Measurements from ENCODE around the gene INTS4.
A peak's percentile ranks its signal among the peaks of the same experiment; 100 is the strongest.
"Not testable (repeated sequence)": the region's sequence is repeated elsewhere in the genome, so short reads cannot be mapped to it uniquely, and the experiment has no call there.

The INTS4 gene

DNA sequence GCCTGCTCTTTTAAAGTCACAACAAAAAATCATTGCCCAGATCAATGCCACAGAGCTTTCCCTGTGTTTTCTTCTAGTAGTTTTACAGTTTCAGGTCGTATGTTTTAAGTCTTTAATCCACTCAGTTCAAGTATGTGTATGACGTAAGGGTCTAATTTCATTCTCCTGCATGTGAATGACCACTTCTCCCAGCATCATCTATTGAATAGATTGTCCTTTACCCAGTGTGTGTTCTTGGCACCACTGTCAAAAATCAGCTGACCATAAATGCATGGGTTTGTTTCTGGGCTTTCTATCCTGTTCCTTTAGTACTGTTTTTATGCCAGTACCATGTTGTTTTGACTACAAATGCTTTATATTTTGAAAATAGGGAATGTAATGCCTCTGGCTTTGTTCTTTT is 28.1 kb downstream of the INTS4 start:
- TF ChIP-seq, protein P1, sequence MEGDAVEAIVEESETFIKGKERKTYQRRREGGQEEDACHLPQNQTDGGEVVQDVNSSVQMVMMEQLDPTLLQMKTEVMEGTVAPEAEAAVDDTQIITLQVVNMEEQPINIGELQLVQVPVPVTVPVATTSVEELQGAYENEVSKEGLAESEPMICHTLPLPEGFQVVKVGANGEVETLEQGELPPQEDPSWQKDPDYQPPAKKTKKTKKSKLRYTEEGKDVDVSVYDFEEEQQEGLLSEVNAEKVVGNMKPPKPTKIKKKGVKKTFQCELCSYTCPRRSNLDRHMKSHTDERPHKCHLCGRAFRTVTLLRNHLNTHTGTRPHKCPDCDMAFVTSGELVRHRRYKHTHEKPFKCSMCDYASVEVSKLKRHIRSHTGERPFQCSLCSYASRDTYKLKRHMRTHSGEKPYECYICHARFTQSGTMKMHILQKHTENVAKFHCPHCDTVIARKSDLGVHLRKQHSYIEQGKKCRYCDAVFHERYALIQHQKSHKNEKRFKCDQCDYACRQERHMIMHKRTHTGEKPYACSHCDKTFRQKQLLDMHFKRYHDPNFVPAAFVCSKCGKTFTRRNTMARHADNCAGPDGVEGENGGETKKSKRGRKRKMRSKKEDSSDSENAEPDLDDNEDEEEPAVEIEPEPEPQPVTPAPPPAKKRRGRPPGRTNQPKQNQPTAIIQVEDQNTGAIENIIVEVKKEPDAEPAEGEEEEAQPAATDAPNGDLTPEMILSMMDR (conservative IDR thresholded peaks at IDR 0.05; ENCODE audit: low read depth), result no peak
- H3K27ac ChIP-seq, result no peak overlapping the region
- ChIA-PET POLR2A (ENCODE audit: low non-redundant PET) (no interaction called here), CTCF (interaction anchor here (0.5 kb wide), 1 partner anchor 146 kb away, joined by 3 read pairs; the partner anchor contains the start of gene RSF1)
- DNase-seq (ENCODE audit: low spot score), result no peak

DNA sequence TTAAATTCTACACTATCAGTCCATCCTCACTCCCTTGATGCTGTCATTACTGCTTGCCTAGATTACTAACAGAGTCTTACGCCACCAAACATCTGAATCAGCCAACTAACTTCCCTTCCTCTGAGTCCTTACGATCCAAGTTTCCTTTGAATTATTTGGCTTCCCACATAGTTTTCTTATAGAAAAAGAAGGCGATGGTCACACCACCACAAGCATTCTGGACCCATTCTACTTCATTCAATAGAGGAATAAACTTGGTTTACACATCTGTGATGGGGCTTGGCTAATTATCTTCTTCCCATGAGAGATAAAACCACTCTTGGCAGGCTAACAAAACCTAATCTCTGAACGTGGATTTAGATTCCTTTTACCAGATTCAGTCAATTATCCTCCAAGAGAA is 35.0 kb downstream of the INTS4 start:
- H3K27ac ChIP-seq, result no peak overlapping the region
- ChIA-PET CTCF (no interaction called here), POLR2A (ENCODE audit: low non-redundant PET) (no interaction called here)
- DNase-seq (ENCODE audit: low spot score), result no peak
- TF ChIP-seq, protein P1 (conservative IDR thresholded peaks at IDR 0.05; ENCODE audit: low read depth), result no peak

DNA sequence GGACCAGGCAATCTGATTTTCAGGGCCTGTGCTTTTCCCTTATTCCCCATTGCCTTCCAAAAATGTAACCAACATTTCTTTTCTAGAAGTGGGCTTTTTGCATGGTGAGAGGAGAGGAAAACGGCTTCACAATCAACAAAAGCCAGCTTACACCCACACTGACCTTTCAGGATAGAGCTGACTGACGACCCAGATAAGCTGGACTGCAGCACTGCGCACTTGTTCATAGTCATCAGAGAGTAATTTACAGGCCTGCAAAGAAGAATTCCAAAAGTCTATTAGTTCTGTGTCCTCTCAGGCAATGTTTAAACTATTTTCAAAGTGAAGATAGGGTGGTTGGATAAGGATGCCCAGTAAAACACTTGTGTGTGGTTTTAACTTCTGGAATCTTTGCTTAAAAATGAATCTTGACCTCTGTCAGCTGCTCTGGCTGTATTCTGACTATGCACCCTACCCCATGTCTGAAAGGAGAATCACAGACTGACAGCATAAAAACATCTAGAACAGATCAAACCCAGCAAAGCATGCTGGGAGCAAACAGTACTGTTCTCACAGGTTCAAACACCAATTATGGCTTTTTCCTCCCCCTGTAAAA is 35.8 kb downstream of the INTS4 start:
- CTCF ChIA-PET; H3K27ac ChIP-seq; DNase-seq (ENCODE audit: low spot score); POLR2A ChIA-PET (ENCODE audit: low non-redundant PET): not testable (repeated sequence)

DNA sequence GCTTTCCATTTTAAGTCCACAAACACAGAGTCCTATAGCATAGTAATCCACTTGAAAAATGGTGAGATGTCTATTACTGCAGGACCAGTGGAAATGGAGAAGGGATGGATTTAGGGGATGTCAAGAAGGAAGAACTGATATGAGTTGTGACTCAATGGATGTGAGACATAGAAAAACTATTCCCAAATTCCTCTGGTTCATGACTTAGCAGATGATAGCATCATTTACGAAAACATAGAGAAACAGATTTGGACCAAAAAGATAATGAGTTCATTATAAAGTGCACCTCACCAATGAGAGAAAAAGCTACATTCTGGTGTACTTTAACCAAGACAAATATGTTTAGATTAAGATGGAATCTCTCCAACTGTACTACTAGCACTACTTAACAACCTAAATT is 51.2 kb downstream of the INTS4 start:
- POLR2A ChIA-PET (ENCODE audit: low non-redundant PET); CTCF ChIA-PET; DNase-seq (ENCODE audit: low spot score); H3K27ac ChIP-seq: not testable (repeated sequence)

DNA sequence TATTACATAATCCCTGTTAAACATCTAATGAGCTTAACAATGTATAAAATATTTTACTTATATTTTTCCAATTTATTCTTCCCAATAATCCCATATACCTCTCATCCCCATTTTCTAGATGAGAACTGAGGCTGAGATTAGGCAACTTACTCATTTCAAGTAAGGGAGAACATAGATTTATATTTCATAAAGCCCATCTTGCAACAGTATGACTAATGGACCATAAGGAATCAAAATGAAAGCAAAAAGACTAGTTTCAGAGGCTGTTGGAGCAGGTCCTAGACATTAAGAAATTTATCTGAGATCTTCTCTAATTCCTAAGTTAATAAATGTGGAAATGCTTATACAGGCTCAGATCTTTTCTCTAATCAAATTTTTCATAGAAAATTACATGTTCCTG is 52.0 kb downstream of the INTS4 start:
- DNase-seq (ENCODE audit: low spot score); H3K27ac ChIP-seq; CTCF ChIA-PET; POLR2A ChIA-PET (ENCODE audit: low non-redundant PET): not testable (repeated sequence)

DNA sequence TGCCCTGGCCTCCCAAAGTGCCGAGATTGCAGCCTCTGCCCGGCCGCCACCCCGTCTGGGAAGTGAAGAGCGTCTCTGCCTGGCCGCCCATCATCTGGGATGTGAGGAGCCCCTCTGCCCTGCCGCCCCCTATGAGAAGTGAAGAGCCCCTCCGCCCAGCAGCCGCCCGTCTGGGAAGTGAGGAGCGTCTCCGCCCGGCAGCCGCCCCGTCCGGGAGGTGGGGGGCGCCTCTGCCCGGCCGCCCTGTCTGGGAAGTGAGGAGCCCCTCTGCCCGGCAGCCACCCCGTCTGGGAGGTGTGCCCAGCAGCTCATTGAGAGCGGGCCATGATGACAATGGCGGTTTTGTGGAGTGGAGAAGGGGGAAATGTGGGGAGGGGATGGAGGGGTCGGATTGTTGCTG is 60.9 kb downstream of the INTS4 start:
- CTCF ChIA-PET; POLR2A ChIA-PET (ENCODE audit: low non-redundant PET); H3K27ac ChIP-seq; DNase-seq (ENCODE audit: low spot score): not testable (repeated sequence)

DNA sequence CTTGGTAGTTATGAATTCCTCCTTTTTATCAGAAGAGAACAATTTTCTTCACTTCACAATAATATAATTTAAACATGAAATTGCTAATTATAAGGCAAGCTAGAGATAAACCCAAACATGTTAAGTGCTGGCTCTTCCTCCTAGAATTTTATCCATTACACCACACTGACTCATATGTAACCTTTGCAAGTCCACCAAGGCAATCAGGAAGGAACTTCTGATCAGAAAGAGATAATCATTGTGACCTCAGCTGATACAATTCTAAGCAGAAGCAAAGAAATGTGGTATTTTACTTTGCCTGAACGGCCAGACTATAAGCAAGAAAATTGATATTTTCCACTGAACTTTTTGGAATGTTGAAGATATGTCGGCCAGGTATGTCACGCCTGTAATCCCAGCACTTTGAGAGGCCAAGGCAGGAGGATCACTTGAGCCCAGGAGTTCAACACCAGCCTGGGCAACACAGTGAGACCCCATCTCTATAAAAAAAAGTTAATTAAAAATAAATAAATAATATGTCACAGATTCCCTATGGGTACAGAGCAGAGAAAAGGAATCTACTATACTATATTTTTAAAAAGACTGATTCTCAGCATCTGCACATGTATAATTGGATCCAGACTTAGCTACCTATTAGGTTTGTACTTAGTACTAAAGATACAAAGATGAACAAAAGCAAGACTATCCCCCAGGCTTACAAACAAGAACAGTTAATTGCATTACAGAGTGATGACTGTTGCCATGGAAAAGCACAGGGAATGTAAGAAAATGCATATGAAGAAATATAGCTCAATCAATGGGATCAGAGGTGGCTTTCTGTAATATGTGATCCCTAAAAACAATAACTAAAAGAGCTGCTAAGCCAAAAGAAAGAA is 63.9 kb downstream of the INTS4 start:
- H3K27ac ChIP-seq; POLR2A ChIA-PET (ENCODE audit: low non-redundant PET); CTCF ChIA-PET; DNase-seq (ENCODE audit: low spot score): not testable (repeated sequence)

DNA sequence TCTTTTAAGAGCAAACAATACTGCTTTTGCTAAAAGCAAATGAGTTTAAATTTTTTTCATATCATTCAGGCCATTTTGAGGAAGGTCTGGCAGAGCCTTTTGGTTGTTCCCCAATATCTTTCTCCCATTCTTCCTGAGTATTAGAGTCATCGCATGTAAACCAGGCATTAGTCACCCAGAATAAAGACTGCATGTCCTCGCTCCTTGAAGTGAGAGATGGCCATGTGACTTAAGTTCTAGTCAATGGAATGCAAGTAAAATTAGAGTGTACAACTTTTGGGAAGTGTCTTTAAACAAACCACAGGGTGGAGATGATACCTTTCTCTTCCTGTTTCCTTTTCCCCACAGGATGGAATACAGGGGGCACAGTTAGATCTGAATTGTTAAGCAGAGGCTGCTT is 76.8 kb downstream of the INTS4 start:
- H3K27ac ChIP-seq; DNase-seq (ENCODE audit: low spot score); POLR2A ChIA-PET (ENCODE audit: low non-redundant PET); CTCF ChIA-PET: not testable (repeated sequence)

DNA sequence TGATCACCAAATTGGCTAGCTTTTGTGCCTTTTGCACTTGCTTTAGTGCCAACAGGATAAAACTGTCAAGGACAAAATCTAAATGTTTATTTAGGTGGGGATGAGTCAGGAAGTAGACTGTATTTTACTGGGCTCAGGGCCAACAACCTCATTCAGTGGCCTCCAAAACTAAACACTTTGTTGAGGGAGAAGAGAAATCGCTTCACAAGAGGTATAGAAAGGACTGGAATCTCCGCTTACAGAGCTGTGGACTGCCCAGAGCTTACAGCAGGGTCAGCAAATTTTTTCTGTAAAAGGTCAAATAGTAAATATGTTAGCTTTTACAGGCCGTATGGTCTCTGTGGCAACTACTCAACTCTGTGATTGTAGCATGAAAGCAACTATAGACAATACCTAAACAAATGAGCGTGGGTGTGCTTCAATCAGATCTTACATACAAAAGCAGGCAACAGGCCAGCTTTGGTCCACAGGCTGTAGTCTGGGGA is 80.1 kb downstream of the INTS4 start:
- H3K27ac ChIP-seq; POLR2A ChIA-PET (ENCODE audit: low non-redundant PET); CTCF ChIA-PET: not testable (repeated sequence)
- DNase-seq (ENCODE audit: low spot score), result peak; percentile 35

DNA sequence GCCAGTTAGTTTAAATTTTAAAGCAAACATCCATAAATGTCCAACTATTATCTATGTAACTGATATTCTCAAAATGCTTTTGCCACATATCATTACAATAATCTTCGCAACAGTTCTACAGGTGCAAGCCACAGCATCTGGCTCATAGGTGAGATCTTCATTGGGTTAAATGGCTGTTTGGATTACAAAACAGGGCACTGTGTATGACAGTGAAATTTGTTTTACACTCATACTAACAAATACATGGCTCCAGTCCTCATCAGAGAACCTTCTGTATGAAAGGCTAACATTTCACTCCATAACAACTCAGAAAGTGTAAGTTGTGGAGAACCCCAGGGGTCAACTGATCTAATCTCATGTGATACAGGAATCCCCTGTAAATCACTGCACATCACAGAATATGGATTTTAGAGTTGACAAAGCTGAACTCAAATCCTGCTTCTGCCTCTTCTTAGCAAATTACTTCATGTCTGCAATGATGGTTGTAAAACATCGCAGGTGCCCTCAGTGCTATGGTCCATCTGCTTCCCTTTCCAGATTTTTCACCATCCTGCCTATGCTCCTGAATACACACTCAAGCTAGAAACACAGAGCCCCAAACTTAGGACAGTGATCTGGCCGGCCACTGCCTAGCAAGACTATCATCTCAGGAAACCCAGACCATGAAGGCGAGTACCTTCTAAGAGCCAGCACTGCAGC is 80.7 kb downstream of the INTS4 start:
- H3K27ac ChIP-seq; CTCF ChIA-PET; POLR2A ChIA-PET (ENCODE audit: low non-redundant PET); DNase-seq (ENCODE audit: low spot score): not testable (repeated sequence)

DNA sequence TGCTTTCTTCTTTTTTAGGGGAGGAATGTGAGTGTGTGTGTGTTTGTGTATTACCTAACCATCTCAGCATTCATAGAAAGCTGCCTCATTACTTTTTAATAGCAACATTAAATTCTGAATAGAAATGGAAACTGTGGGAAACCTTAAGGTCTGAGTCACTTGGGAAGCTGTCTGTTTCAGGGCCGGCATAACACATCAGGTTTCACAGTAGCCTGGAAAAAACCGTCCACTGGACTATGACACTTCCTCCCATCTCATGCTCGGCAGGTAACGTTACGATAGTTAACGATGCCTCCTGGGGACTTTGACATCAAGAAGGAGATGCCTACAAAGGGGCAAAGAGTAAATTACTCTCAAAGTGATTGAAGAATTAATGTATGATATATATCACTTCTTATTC is 83.6 kb downstream of the INTS4 start:
- DNase-seq (ENCODE audit: low spot score); POLR2A ChIA-PET (ENCODE audit: low non-redundant PET); H3K27ac ChIP-seq; CTCF ChIA-PET: not testable (repeated sequence)
